Measurements from ENCODE around the gene DOCK3.

The DOCK3 gene

DNA sequence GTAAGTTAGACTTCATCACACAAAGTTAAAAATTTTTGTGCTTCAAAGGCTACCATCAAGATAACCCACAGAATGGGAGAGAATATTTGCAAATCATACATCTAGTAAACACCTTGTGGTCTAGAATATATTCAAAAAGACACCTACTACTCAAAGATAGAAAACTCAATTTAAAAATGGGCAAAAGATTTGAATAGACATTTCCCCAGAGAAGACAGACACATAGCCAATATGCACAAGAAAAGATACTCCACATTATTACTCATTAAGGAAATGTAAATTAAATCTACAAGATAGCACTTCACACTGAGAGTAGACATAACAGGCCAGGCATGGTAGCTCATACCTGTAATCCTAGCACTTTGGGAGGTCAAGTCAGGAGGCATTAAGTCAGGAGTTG lies 622.6 kb downstream of the DOCK3 start:
- no peak for TF ChIP-seq TAF1 (IDR thresholded peaks at IDR 0.05; ENCODE audit: borderline replicate concordance, insufficient read depth, low read length)
- TF ChIP-seq SIN3A (IDR thresholded peaks at IDR 0.05; ENCODE audit: borderline replicate concordance, insufficient read depth, low read length): no peak
- TF ChIP-seq FOXP2 (optimal IDR thresholded peaks at IDR 0.05; ENCODE audit: borderline replicate concordance, extremely low read depth, extremely low read length, insufficient read depth): no peak
- TF ChIP-seq POLR2AphosphoS5 (IDR thresholded peaks at IDR 0.05; ENCODE audit: low read depth, low read length): no peak
- no peak for TF ChIP-seq REST (IDR thresholded peaks at IDR 0.05; ENCODE audit: insufficient read depth in 1 of 2, low read depth in 2 of 2, low read length in 2 of 2)

- TF ChIP-seq FOXP2 (optimal IDR thresholded peaks at IDR 0.05; ENCODE audit: borderline replicate concordance, extremely low read depth, extremely low read length, insufficient read depth) (no peak), SIN3A (IDR thresholded peaks at IDR 0.05; ENCODE audit: borderline replicate concordance, insufficient read depth, low read length) (no peak), POLR2AphosphoS5 (IDR thresholded peaks at IDR 0.05; ENCODE audit: low read depth, low read length) (no peak), REST (IDR thresholded peaks at IDR 0.05; ENCODE audit: insufficient read depth in 1 of 2, low read depth in 2 of 2, low read length in 2 of 2) (no peak), TAF1 (IDR thresholded peaks at IDR 0.05; ENCODE audit: borderline replicate concordance, insufficient read depth, low read length) (no peak)
These were observed 629.5 kb downstream of the DOCK3 start for GRCh38 chr3:51304230-51304629.

DNA sequence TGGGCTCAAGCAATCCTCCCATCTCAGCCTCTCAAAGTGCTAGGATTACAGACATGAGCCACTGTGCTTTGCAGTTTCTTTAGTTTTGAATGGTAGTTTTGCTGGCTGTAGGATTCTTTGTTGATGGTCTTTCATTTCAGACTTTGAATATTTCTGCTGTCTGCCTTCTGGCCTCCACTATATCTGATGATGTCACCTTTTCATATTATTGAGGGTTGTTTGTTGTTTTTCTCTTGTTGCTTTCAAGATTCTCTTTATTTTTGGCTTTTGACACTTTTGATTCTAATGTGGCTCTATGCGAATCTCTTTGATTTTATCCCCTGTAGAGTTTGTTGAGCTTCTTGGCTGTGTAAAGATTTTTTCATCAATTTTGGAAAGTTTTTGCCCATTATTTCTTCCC lies 631.4 kb downstream of the DOCK3 start:
- no peak for TF ChIP-seq SIN3A (IDR thresholded peaks at IDR 0.05; ENCODE audit: borderline replicate concordance, insufficient read depth, low read length)
- TF ChIP-seq TAF1 (IDR thresholded peaks at IDR 0.05; ENCODE audit: borderline replicate concordance, insufficient read depth, low read length): no peak
- TF ChIP-seq REST (IDR thresholded peaks at IDR 0.05; ENCODE audit: insufficient read depth in 1 of 2, low read depth in 2 of 2, low read length in 2 of 2): no peak
- TF ChIP-seq FOXP2 (optimal IDR thresholded peaks at IDR 0.05; ENCODE audit: borderline replicate concordance, extremely low read depth, extremely low read length, insufficient read depth): no peak
- TF ChIP-seq POLR2AphosphoS5 (IDR thresholded peaks at IDR 0.05; ENCODE audit: low read depth, low read length): no peak

DNA sequence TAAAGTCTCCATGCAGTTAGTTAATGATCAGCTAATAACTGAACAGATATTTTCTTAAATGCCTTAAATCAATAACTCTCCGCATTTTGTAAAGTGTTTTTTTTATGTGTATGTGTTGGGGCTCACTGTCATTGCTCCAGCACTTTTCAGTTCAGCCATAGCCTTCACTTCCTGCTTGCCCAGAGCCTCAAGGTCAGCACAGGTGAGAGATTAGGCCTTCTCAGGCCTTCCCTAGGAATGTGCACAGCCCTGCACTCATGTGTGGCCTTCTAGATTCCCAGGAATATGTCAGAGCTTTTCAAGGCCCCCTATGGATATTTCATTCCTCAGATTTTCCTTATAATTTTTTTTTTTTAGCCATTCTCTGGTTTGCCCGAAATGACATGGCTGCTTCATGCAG lies 632.7 kb downstream of the DOCK3 start:
- no peak for TF ChIP-seq TAF1 (IDR thresholded peaks at IDR 0.05; ENCODE audit: borderline replicate concordance, insufficient read depth, low read length)
- no peak for TF ChIP-seq SIN3A (IDR thresholded peaks at IDR 0.05; ENCODE audit: borderline replicate concordance, insufficient read depth, low read length)
- no peak for TF ChIP-seq POLR2AphosphoS5 (IDR thresholded peaks at IDR 0.05; ENCODE audit: low read depth, low read length)
- no peak for TF ChIP-seq FOXP2 (optimal IDR thresholded peaks at IDR 0.05; ENCODE audit: borderline replicate concordance, extremely low read depth, extremely low read length, insufficient read depth)
- no peak for TF ChIP-seq REST (IDR thresholded peaks at IDR 0.05; ENCODE audit: insufficient read depth in 1 of 2, low read depth in 2 of 2, low read length in 2 of 2)

- TF ChIP-seq FOXP2 (optimal IDR thresholded peaks at IDR 0.05; ENCODE audit: borderline replicate concordance, extremely low read depth, extremely low read length, insufficient read depth): no peak
- no peak for TF ChIP-seq POLR2AphosphoS5 (IDR thresholded peaks at IDR 0.05; ENCODE audit: low read depth, low read length)
- no peak for TF ChIP-seq SIN3A (IDR thresholded peaks at IDR 0.05; ENCODE audit: borderline replicate concordance, insufficient read depth, low read length)
- TF ChIP-seq REST (IDR thresholded peaks at IDR 0.05; ENCODE audit: insufficient read depth in 1 of 2, low read depth in 2 of 2, low read length in 2 of 2): no peak
- no peak for TF ChIP-seq TAF1 (IDR thresholded peaks at IDR 0.05; ENCODE audit: borderline replicate concordance, insufficient read depth, low read length)
These were observed 636.3 kb downstream of the DOCK3 start for GRCh38 chr3:51311055-51311454.

Measured in PFSK-1 (cell line).